Measurements from ENCODE around the gene PACSIN3. TPM values are rescaled to one million over a fixed set of nuclear protein-coding genes. Genes with fewer than 3 reads are reported as not detected.

The PACSIN3 gene
- total and polyA plus RNA-seq, 2 of the 13 experiments (the other 11 are each of a cell fraction or from before 2014, with no cell fraction given), result 47.9 to 93.3 TPM

- TF ChIP-seq ZNF609 (CRISPR knock-in tag; IDR thresholded peaks at IDR 0.05; ENCODE audit: borderline replicate concordance), result no peak
- TF ChIP-seq ZNF788 (CRISPR knock-in tag; IDR thresholded peaks at IDR 0.05; ENCODE audit: borderline replicate concordance), result no peak
- no peak for TF ChIP-seq ZNF790 (CRISPR knock-in tag; IDR thresholded peaks at IDR 0.05; ENCODE audit: borderline replicate concordance)
- TF ChIP-seq, protein P1, sequence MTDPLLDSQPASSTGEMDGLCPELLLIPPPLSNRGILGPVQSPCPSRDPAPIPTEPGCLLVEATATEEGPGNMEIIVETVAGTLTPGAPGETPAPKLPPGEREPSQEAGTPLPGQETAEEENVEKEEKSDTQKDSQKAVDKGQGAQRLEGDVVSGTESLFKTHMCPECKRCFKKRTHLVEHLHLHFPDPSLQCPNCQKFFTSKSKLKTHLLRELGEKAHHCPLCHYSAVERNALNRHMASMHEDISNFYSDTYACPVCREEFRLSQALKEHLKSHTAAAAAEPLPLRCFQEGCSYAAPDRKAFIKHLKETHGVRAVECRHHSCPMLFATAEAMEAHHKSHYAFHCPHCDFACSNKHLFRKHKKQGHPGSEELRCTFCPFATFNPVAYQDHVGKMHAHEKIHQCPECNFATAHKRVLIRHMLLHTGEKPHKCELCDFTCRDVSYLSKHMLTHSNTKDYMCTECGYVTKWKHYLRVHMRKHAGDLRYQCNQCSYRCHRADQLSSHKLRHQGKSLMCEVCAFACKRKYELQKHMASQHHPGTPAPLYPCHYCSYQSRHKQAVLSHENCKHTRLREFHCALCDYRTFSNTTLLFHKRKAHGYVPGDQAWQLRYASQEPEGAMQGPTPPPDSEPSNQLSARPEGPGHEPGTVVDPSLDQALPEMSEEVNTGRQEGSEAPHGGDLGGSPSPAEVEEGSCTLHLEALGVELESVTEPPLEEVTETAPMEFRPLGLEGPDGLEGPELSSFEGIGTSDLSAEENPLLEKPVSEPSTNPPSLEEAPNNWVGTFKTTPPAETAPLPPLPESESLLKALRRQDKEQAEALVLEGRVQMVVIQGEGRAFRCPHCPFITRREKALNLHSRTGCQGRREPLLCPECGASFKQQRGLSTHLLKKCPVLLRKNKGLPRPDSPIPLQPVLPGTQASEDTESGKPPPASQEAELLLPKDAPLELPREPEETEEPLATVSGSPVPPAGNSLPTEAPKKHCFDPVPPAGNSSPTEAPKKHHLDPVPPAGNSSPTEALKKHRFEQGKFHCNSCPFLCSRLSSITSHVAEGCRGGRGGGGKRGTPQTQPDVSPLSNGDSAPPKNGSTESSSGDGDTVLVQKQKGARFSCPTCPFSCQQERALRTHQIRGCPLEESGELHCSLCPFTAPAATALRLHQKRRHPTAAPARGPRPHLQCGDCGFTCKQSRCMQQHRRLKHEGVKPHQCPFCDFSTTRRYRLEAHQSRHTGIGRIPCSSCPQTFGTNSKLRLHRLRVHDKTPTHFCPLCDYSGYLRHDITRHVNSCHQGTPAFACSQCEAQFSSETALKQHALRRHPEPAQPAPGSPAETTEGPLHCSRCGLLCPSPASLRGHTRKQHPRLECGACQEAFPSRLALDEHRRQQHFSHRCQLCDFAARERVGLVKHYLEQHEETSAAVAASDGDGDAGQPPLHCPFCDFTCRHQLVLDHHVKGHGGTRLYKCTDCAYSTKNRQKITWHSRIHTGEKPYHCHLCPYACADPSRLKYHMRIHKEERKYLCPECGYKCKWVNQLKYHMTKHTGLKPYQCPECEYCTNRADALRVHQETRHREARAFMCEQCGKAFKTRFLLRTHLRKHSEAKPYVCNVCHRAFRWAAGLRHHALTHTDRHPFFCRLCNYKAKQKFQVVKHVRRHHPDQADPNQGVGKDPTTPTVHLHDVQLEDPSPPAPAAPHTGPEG (CRISPR knock-in tag; IDR thresholded peaks at IDR 0.05), result no peak
- TF ChIP-seq ZNF598 (CRISPR knock-in tag; IDR thresholded peaks at IDR 0.05; ENCODE audit: borderline replicate concordance), result 0 out of 2 replicates have a peak, but pooled peaks have one; percentile 16
- no peak for TF ChIP-seq POGK (CRISPR knock-in tag; conservative IDR thresholded peaks at IDR 0.05)
- TF ChIP-seq RBAK (CRISPR knock-in tag; IDR thresholded peaks at IDR 0.05), result no peak
- TF ChIP-seq, protein P2, sequence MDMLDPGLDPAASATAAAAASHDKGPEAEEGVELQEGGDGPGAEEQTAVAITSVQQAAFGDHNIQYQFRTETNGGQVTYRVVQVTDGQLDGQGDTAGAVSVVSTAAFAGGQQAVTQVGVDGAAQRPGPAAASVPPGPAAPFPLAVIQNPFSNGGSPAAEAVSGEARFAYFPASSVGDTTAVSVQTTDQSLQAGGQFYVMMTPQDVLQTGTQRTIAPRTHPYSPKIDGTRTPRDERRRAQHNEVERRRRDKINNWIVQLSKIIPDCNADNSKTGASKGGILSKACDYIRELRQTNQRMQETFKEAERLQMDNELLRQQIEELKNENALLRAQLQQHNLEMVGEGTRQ (IDR thresholded peaks at IDR 0.05; ENCODE audit: low read depth, low read length), result no peak
- TF ChIP-seq, protein P2 (CRISPR knock-in tag; IDR thresholded peaks at IDR 0.05; ENCODE audit: borderline replicate concordance), result no peak
- TF ChIP-seq DNMT3B (CRISPR knock-in tag; conservative IDR thresholded peaks at IDR 0.05), result no peak
- no peak for TF ChIP-seq PHF5A (CRISPR knock-in tag; IDR thresholded peaks at IDR 0.05; ENCODE audit: low read depth, unreplicated experiment)
- TF ChIP-seq ZFAT (CRISPR knock-in tag; conservative IDR thresholded peaks at IDR 0.05), result no peak
Measured at GRCh38 chr11:47215366-47215910, 29.2 kb upstream of the PACSIN3 start (continued).
